K562 (cell line): Measurements from ENCODE around the gene SRRT. TPM values are rescaled to one million over a fixed set of nuclear protein-coding genes. Genes with fewer than 3 reads are reported as not detected.

Experiments used
- ARHGAP35 ChIP-seq: fragments of 450-650 bp; IDR thresholded peaks from 2 replicates; pipeline ENCODE4 v1.6.1; 2018; ENCODE audit not compliant: partially characterized antibody
- BRF1 ChIP-seq: IDR thresholded peaks from 3 replicates; pipeline ENCODE4 v1.6.1; 2011; ENCODE audit warnings: borderline replicate concordance, mild to moderate bottlenecking; ENCODE audit not compliant: insufficient read length; ENCODE audit errors: extremely low read depth
- C11orf30 ChIP-seq: fragments of 450-650 bp; IDR thresholded peaks from 2 replicates; pipeline ENCODE4 v1.6.1; 2016; ENCODE audit warnings: low read depth, mild to moderate bottlenecking
- CSDE1 ChIP-seq, 2 experiments: fragments of 450-650 bp; IDR thresholded peaks; 2 replicates each; pipeline ENCODE4 v1.6.1; 2016; ENCODE audit warnings: mild to moderate bottlenecking in 1 of 2
- HNRNPL ChIP-seq: fragments of 200-400 bp; formaldehyde crosslinking; IDR thresholded peaks from 2 replicates; pipeline ENCODE4 v1.6.1; 2017; ENCODE audit warnings: low read depth, mild to moderate bottlenecking, low read length
- JUND ChIP-seq, 2 experiments: IDR thresholded peaks; 2 replicates in 1 of 2; 3 replicates in 1 of 2; pipeline ENCODE4 v1.6.1; 2011; ENCODE audit warnings: borderline replicate concordance in 2 of 2, low read depth in 2 of 2, low read length in 2 of 2, improper control_type of control experiment in 1 of 2, missing biosample characterization in 1 of 2, missing genetic modification characterization in 1 of 2, missing genetic modification reagents in 1 of 2
- KDM4B ChIP-seq, 2 experiments: fragments of 450-650 bp in 1 of 2; sonication (generic) in 1 of 2; IDR thresholded peaks; 2 replicates each; pipeline ENCODE4 v1.6.1; 2016 to 2017; ENCODE audit warnings: borderline replicate concordance in 2 of 2, antibody characterized with exemption in 1 of 2, low read depth in 1 of 2, mild to moderate bottlenecking in 1 of 2
- MBD2 ChIP-seq: sonication (generic); IDR thresholded peaks from 2 replicates; pipeline ENCODE4 v1.6.1; 2016; ENCODE audit warnings: low read depth, borderline replicate concordance
- MEF2D ChIP-seq: conservative IDR thresholded peaks from 2 replicates; pipeline ENCODE4 v1.6.1; 2016; ENCODE audit warnings: low read depth, missing genetic modification characterization, missing compliant biosample characterization
- POLR2AphosphoS2 ChIP-seq: IDR thresholded peaks from 2 replicates; pipeline ENCODE4 v1.6.1; 2012; ENCODE audit warnings: low read length, improper control_type of control experiment
- ZNF318 ChIP-seq, 2 experiments: fragments of 450-650 bp; IDR thresholded peaks; 2 replicates each; pipeline ENCODE4 v1.6.1; 2016; ENCODE audit warnings: mild to moderate bottlenecking in 2 of 2, borderline replicate concordance in 1 of 2, low read depth in 1 of 2, moderate library complexity in 1 of 2
- polyA plus RNA-seq, 8 experiments: library from polyadenylated mRNA; depleted of rRNA in 4 of 8; stranded (reverse) in 5 of 8; unstranded in 3 of 8; fragments of >200 nt; fragmentation: Nextera tagmentation in 2 of 8; fragmentation: Illumina TruSeq in 1 of 8; extraction: Ambion mirVana in 2 of 8; extraction: Trizol in 1 of 8; gene quantifications; 2 replicates each; pipeline versions ENCODE4 v1.2.1 to v1.2.3, GENCODE V29; 2011 to 2014; ENCODE audit warnings: inconsistent platforms in 1 of 8, missing spikeins in 1 of 8
- total RNA-seq, 7 experiments: library from RNA; depleted of rRNA in 6 of 7; stranded (reverse); fragments of >200 nt in 6 of 7; fragmentation: Illumina TruSeq in 2 of 7; extraction: Trizol in 2 of 7; gene quantifications; 2 replicates each; pipeline versions ENCODE4 v1.2.1 to v1.2.3, GENCODE V29; 2011 to 2021; ENCODE audit warnings: low replicate concordance in 1 of 7
- TF ChIP-seq, protein P1 (sequence below): fragments of 250-450 bp; sonication (Bioruptor Pico); IDR thresholded peaks from 2 replicates; pipeline ENCODE4 v1.5.0; 2020; ENCODE audit warnings: mild to moderate bottlenecking, borderline replicate concordance

The SRRT gene
- total and polyA plus RNA-seq, 9 of the 15 experiments (the other 6 are each of a cell fraction or from before 2014, with no cell fraction given): 10.3 to 263 (median 84.4) TPM

GRCh38 chr7:100867776-100868485 is 7.0 kb upstream of the SRRT start (continued):
- TF ChIP-seq MBD2 (no peak), JUND (IDR thresholded peaks at IDR 0.05; ENCODE audit: borderline replicate concordance, low read depth, low read length) (no peak), JUND (tag; IDR thresholded peaks at IDR 0.05; ENCODE audit: borderline replicate concordance, low read depth, low read length) (no peak), C11orf30 (no peak), CSDE1 (IDR thresholded peaks at IDR 0.05) (no peak), BRF1 (no peak), HNRNPL (no peak), ARHGAP35 (no peak), ZNF318 (IDR thresholded peaks at IDR 0.05; ENCODE audit: borderline replicate concordance in 1 of 2, low read depth in 1 of 2) (no peak), MEF2D (tag) (no peak), POLR2AphosphoS2 (no peak), KDM4B (IDR thresholded peaks at IDR 0.05; ENCODE audit: borderline replicate concordance in 2 of 2, low read depth in 1 of 2) (no peak)
- TF ChIP-seq, protein P1, sequence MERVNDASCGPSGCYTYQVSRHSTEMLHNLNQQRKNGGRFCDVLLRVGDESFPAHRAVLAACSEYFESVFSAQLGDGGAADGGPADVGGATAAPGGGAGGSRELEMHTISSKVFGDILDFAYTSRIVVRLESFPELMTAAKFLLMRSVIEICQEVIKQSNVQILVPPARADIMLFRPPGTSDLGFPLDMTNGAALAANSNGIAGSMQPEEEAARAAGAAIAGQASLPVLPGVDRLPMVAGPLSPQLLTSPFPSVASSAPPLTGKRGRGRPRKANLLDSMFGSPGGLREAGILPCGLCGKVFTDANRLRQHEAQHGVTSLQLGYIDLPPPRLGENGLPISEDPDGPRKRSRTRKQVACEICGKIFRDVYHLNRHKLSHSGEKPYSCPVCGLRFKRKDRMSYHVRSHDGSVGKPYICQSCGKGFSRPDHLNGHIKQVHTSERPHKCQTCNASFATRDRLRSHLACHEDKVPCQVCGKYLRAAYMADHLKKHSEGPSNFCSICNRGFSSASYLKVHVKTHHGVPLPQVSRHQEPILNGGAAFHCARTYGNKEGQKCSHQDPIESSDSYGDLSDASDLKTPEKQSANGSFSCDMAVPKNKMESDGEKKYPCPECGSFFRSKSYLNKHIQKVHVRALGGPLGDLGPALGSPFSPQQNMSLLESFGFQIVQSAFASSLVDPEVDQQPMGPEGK (CRISPR knock-in tag): no peak
